K562 (cell line): ENCODE data around the gene EXOSC1. TPM values are rescaled to one million over a fixed set of nuclear protein-coding genes. Genes with fewer than 3 reads are reported as not detected.

Experiments used
- AFF1 ChIP-seq, 2 experiments: fragments of 450-650 bp; IDR thresholded peaks; 2 replicates each; pipeline ENCODE4 v1.6.1; 2018; ENCODE audit warnings: mild to moderate bottlenecking in 2 of 2, low read depth in 1 of 2; ENCODE audit not compliant: partially characterized antibody in 2 of 2
- ARID1B ChIP-seq: fragments of 450-650 bp; IDR thresholded peaks from 2 replicates; pipeline ENCODE4 v1.6.1; 2016; ENCODE audit warnings: antibody characterized with exemption, mild to moderate bottlenecking, inconsistent platforms
- BHLHE40 ChIP-seq: IDR thresholded peaks from 2 replicates; pipeline ENCODE4 v1.6.1; 2011; ENCODE audit warnings: low read length, improper control_type of control experiment
- CAMTA2 ChIP-seq: fragments of 250-450 bp; sonication (Bioruptor Pico); conservative IDR thresholded peaks from 2 replicates; pipeline ENCODE4 v1.5.1; 2022
- CBX5 ChIP-seq: IDR thresholded peaks from 2 replicates; pipeline ENCODE4 v1.6.1; 2014; ENCODE audit warnings: low read depth, borderline replicate concordance
- E2F3 ChIP-seq: fragments of 250-450 bp; sonication (Bioruptor Pico); IDR thresholded peaks from 2 replicates; pipeline ENCODE4 v1.4.0; 2020; ENCODE audit warnings: mild to moderate bottlenecking
- HSF4 ChIP-seq: fragments of 250-450 bp; sonication (Bioruptor Pico); IDR thresholded peaks from 2 replicates; pipeline ENCODE4 v2.1.2; 2022; ENCODE audit warnings: mild to moderate bottlenecking, moderate library complexity, borderline replicate concordance
- IFI16 ChIP-seq: fragments of 250-450 bp; sonication (Bioruptor Pico); IDR thresholded peaks from 2 replicates; pipeline ENCODE4 v2.1.2; 2022; ENCODE audit warnings: mild to moderate bottlenecking, inconsistent platforms
- KDM2B ChIP-seq: fragments of 250-450 bp; sonication (Bioruptor Pico); IDR thresholded peaks from 2 replicates; pipeline ENCODE4 v1.8.0; 2021; ENCODE audit warnings: mild to moderate bottlenecking, moderate library complexity
- KLF1 ChIP-seq: fragments of 450-650 bp; IDR thresholded peaks from 2 replicates; pipeline ENCODE4 v1.6.1; 2016; ENCODE audit warnings: missing genetic modification characterization, missing compliant biosample characterization
- NR2F6 ChIP-seq: fragments of 450-650 bp; formaldehyde crosslinking; IDR thresholded peaks from 2 replicates; pipeline ENCODE4 v1.4.0; 2020; ENCODE audit warnings: mild to moderate bottlenecking
- RBM17 ChIP-seq: fragments of 200-400 bp; formaldehyde crosslinking; IDR thresholded peaks from 2 replicates; pipeline ENCODE4 v1.6.1; 2017; ENCODE audit warnings: low read depth, mild to moderate bottlenecking, low read length, borderline replicate concordance
- RBM34 ChIP-seq: fragments of 200-400 bp; formaldehyde crosslinking; IDR thresholded peaks from 2 replicates; pipeline ENCODE4 v1.6.1; 2018; ENCODE audit warnings: low read length, borderline replicate concordance; ENCODE audit not compliant: insufficient read depth
- SPI1 ChIP-seq: IDR thresholded peaks from 2 replicates; pipeline ENCODE4 v1.6.1; 2011; ENCODE audit warnings: low read depth, low read length, control low read depth, borderline replicate concordance
- TAF7 ChIP-seq: fragments of 450-650 bp; IDR thresholded peaks from 2 replicates; pipeline ENCODE4 v1.6.1; 2016; ENCODE audit warnings: missing genetic modification characterization, missing compliant biosample characterization
- TCF15 ChIP-seq: fragments of 250-450 bp; sonication (Bioruptor Pico); IDR thresholded peaks from 2 replicates; pipeline ENCODE4 v1.8.0; 2022; ENCODE audit warnings: moderate library complexity, mild to moderate bottlenecking, inconsistent platforms
- TEAD1 ChIP-seq, 2 experiments: fragments of 450-650 bp in 1 of 2; sonication (generic) in 1 of 2; formaldehyde crosslinking; IDR thresholded peaks; 2 replicates each; pipeline versions ENCODE4 v1.4.0 to v1.8.0; 2020 to 2022; ENCODE audit warnings: mild to moderate bottlenecking in 2 of 2, missing genetic modification reagents in 1 of 2
- TRIM25 ChIP-seq: fragments of 450-650 bp; IDR thresholded peaks from 2 replicates; pipeline ENCODE4 v1.7.0; 2016; ENCODE audit warnings: borderline replicate concordance
- ZBTB9 ChIP-seq: fragments of 450-650 bp; formaldehyde crosslinking; IDR thresholded peaks from 2 replicates; pipeline ENCODE4 v1.4.0; 2020; ENCODE audit warnings: mild to moderate bottlenecking, moderate library complexity
- ZNF408 ChIP-seq: fragments of 250-450 bp; sonication (Bioruptor Pico); IDR thresholded peaks from 2 replicates; pipeline ENCODE4 v1.4.0; 2020; ENCODE audit warnings: low read depth, mild to moderate bottlenecking, moderate library complexity
- polyA plus RNA-seq, 8 experiments: library from polyadenylated mRNA; depleted of rRNA in 4 of 8; stranded (reverse) in 5 of 8; unstranded in 3 of 8; fragments of >200 nt; fragmentation: Nextera tagmentation in 2 of 8; fragmentation: Illumina TruSeq in 1 of 8; extraction: Ambion mirVana in 2 of 8; extraction: Trizol in 1 of 8; gene quantifications; 2 replicates each; pipeline versions ENCODE4 v1.2.1 to v1.2.3, GENCODE V29; 2011 to 2014; ENCODE audit warnings: inconsistent platforms in 1 of 8, missing spikeins in 1 of 8
- total RNA-seq, 7 experiments: library from RNA; depleted of rRNA in 6 of 7; stranded (reverse); fragments of >200 nt in 6 of 7; fragmentation: Illumina TruSeq in 2 of 7; extraction: Trizol in 2 of 7; gene quantifications; 2 replicates each; pipeline versions ENCODE4 v1.2.1 to v1.2.3, GENCODE V29; 2011 to 2021; ENCODE audit warnings: low replicate concordance in 1 of 7

Gene EXOSC1
- total and polyA plus RNA-seq, 9 of the 15 experiments (the other 6 are each of a cell fraction or from before 2014, with no cell fraction given): 44.3 to 117 (median 67.0) TPM

- TF ChIP-seq RBM17 (no peak), RBM34 (no peak), AFF1 (IDR thresholded peaks at IDR 0.05; ENCODE audit: low read depth in 1 of 2, partially characterized antibody in 2 of 2) (peak in 1 of 2 experiments; percentile 67), NR2F6 (CRISPR knock-in tag) (no peak), IFI16 (CRISPR knock-in tag) (no peak), SPI1 (peak; percentile 50; the same call in 1 of the 2 replicates), E2F3 (CRISPR knock-in tag) (no peak), HSF4 (no peak), KLF1 (tag) (no peak), ZBTB9 (no peak), ARID1B (no peak), TRIM25 (no peak), TCF15 (CRISPR knock-in tag) (no peak), TAF7 (tag) (no peak), KDM2B (no peak), CAMTA2 (no peak), ZNF408 (CRISPR knock-in tag) (no peak), CBX5 (no peak), BHLHE40 (0 out of 2 replicates have a peak, but pooled peaks have one; percentile 17), TEAD1 (CRISPR knock-in tag; IDR thresholded peaks at IDR 0.05) (no peak)
These were observed at the start of gene EXOSC1, which contains the start of gene ZDHHC16 (continued) for GRCh38 chr10:97445722-97446639.
